H1 (cell line): ENCODE measurements around the gene NHLRC2. TPM values are rescaled to one million over a fixed set of nuclear protein-coding genes. Genes with fewer than 3 reads are reported as not detected.

ENCODE experiments used
- CTCF ChIA-PET: fragments of 300-600 bp; sonication (Branson Sonifier 250); formaldehyde crosslinking; loops from one replicate; lab custom pipeline; 2021; ENCODE audit not compliant: partially characterized antibody; lab: Charles Lee
- POLR2A ChIA-PET: fragments of 300-600 bp; sonication (Branson Sonifier 250); formaldehyde crosslinking; loops from one replicate; lab custom pipeline; 2021; ENCODE audit warnings: inconsistent platforms; ENCODE audit not compliant: partially characterized antibody; lab: Charles Lee
- DNase-seq, 2 experiments: peaks; one replicate each; pipeline versions ENCODE4 v3.0.0 to v3.0.0-alpha.2; 2010 to 2022; ENCODE audit warnings: low spot score in 2 of 2, low read depth in 1 of 2, mixed read lengths in 1 of 2
- FAIRE-seq: peaks from 2 replicates; lab custom pipeline; 2011; peaks lifted over from hg19 to GRCh38; lab: Jason Lieb, UNC
- H2AFZ ChIP-seq: 2 replicates; pipeline ENCODE4 v1.8.1; 2012; ENCODE audit warnings: low read length, inconsistent platforms
- H2AK5ac ChIP-seq: 2 replicates; pipeline ENCODE4 v1.6.1; 2013; ENCODE audit warnings: low read depth, low read length
- H2BK120ac ChIP-seq: replicated peaks from 2 replicates; pipeline ENCODE3; 2013; ENCODE audit warnings: low read depth, low read length, inconsistent platforms
- H2BK12ac ChIP-seq: 2 replicates; pipeline ENCODE4 v1.6.1; 2013; ENCODE audit warnings: low read depth, low read length
- H2BK15ac ChIP-seq: 2 replicates; pipeline ENCODE4 v1.6.1; 2013; ENCODE audit warnings: low read length
- H2BK20ac ChIP-seq: 2 replicates; pipeline ENCODE4 v1.6.1; 2013; ENCODE audit warnings: low read length
- H2BK5ac ChIP-seq: 2 replicates; pipeline ENCODE4 v1.6.1; 2013; ENCODE audit warnings: low read depth, low read length
- H3K14ac ChIP-seq: 2 replicates; pipeline ENCODE4 v1.6.1; 2013; ENCODE audit warnings: inconsistent platforms; ENCODE audit not compliant: insufficient read length
- H3K18ac ChIP-seq: 2 replicates; pipeline ENCODE4 v1.6.1; 2013; ENCODE audit warnings: low read length; ENCODE audit errors: extremely low read depth
- H3K23ac ChIP-seq: 2 replicates; pipeline ENCODE4 v1.6.1; 2013; ENCODE audit warnings: inconsistent platforms; ENCODE audit not compliant: insufficient read length
- H3K23me2 ChIP-seq: 2 replicates; pipeline ENCODE4 v1.6.1; 2013; ENCODE audit warnings: low read depth, low read length
- H3K27ac ChIP-seq: 2 replicates; pipeline ENCODE4 v1.6.1; 2011; ENCODE audit warnings: low read depth, low read length, inconsistent platforms
- H3K27me3 ChIP-seq, 4 experiments: replicated peaks in 1 of 4; 1 replicate in 1 of 4; 2 replicates in 3 of 4; pipeline versions ENCODE4 v1.6.1 to v1.8.1; 2011 to 2013; ENCODE audit warnings: low read length in 3 of 4, mild to moderate bottlenecking in 3 of 4, inconsistent platforms in 2 of 4, mixed read lengths in 2 of 4, moderate library complexity in 1 of 4; ENCODE audit not compliant: control insufficient read depth in 3 of 4, insufficient read depth in 3 of 4; ENCODE audit errors: extremely low read depth in 1 of 4
- H3K36me3 ChIP-seq, 4 experiments: 2 replicates each; pipeline versions ENCODE4 v1.6.1 to v1.8.1; 2011 to 2013; ENCODE audit warnings: mild to moderate bottlenecking in 4 of 4, low read length in 3 of 4, moderate library complexity in 2 of 4, control low read depth in 1 of 4, inconsistent platforms in 1 of 4; ENCODE audit not compliant: insufficient read depth in 4 of 4, control insufficient read depth in 2 of 4
- H3K4ac ChIP-seq: replicated peaks from 2 replicates; pipeline ENCODE3; 2013; ENCODE audit warnings: low read length, low read depth, mixed read lengths, inconsistent platforms; ENCODE audit not compliant: insufficient read length
- H3K4me1 ChIP-seq, 4 experiments: replicated peaks in 1 of 4; 1 replicate in 1 of 4; 2 replicates in 3 of 4; pipeline versions ENCODE4 v1.6.1 to v1.8.1; 2011 to 2013; ENCODE audit warnings: low read length in 3 of 4, inconsistent platforms in 2 of 4, mixed read lengths in 1 of 4; ENCODE audit not compliant: insufficient read depth in 4 of 4, control insufficient read depth in 3 of 4
- H3K4me2 ChIP-seq, 2 experiments: 2 replicates each; pipeline versions ENCODE4 v1.6.1 to v1.8.1; 2011 to 2013; ENCODE audit warnings: low read depth in 2 of 2, low read length in 2 of 2, control low read depth in 1 of 2, inconsistent platforms in 1 of 2, mild to moderate bottlenecking in 1 of 2; ENCODE audit not compliant: insufficient read depth in 1 of 2
- H3K4me3 ChIP-seq, 4 experiments: fragments of 200-600, 300-600 bp in 1 of 4; sonication (generic), shearing (Covaris generic), sonication (Bioruptor Twin) in 1 of 4; 2 replicates each; pipeline versions ENCODE4 v1.5.1 to v1.8.1; 2011 to 2016; ENCODE audit warnings: low read length in 4 of 4, low read depth in 3 of 4, control low read depth in 2 of 4, inconsistent platforms in 2 of 4, mild to moderate bottlenecking in 2 of 4, mixed read lengths in 1 of 4, moderate library complexity in 1 of 4; ENCODE audit not compliant: insufficient read depth in 2 of 4; ENCODE audit errors: extremely low read depth in 1 of 4
- H3K56ac ChIP-seq: replicated peaks from 2 replicates; pipeline ENCODE3; 2013; ENCODE audit warnings: low read depth, mild to moderate bottlenecking, mixed read lengths, low read length, inconsistent platforms; ENCODE audit not compliant: insufficient read length
- H3K79me1 ChIP-seq: 2 replicates; pipeline ENCODE4 v1.6.1; 2013; ENCODE audit warnings: low read depth, low read length, control low read depth
- H3K79me2 ChIP-seq, 2 experiments: 2 replicates each; pipeline versions ENCODE4 v1.6.1 to v1.8.1; 2012 to 2013; ENCODE audit warnings: low read length in 2 of 2, mild to moderate bottlenecking in 2 of 2, inconsistent platforms in 1 of 2; ENCODE audit not compliant: insufficient read depth in 2 of 2, control insufficient read depth in 1 of 2
- H3K9ac ChIP-seq, 4 experiments: replicated peaks in 1 of 4; 1 replicate in 1 of 4; 2 replicates in 3 of 4; pipeline versions ENCODE4 v1.6.1 to v1.8.1; 2011 to 2013; ENCODE audit warnings: low read depth in 3 of 4, low read length in 3 of 4, control low read depth in 2 of 4, mild to moderate bottlenecking in 2 of 4, moderate library complexity in 2 of 4, inconsistent platforms in 1 of 4; ENCODE audit errors: extremely low read depth in 1 of 4
- H3K9me3 ChIP-seq, 2 experiments: 2 replicates each; pipeline versions ENCODE4 v1.6.1 to v1.8.1; 2012 to 2013; ENCODE audit warnings: mild to moderate bottlenecking in 2 of 2, moderate library complexity in 2 of 2, control low read depth in 1 of 2, inconsistent platforms in 1 of 2, low read depth in 1 of 2, low read length in 1 of 2, mixed read lengths in 1 of 2; ENCODE audit not compliant: insufficient read depth in 2 of 2
- H4K20me1 ChIP-seq, 2 experiments: replicated peaks in 1 of 2; 2 replicates each; pipeline versions ENCODE3 to v1.8.1; 2011 to 2013; ENCODE audit warnings: inconsistent platforms in 2 of 2, low read length in 2 of 2, mild to moderate bottlenecking in 1 of 2; ENCODE audit not compliant: insufficient read depth in 2 of 2, control insufficient read depth in 1 of 2
- H4K5ac ChIP-seq: 2 replicates; pipeline ENCODE4 v1.6.1; 2013; ENCODE audit warnings: low read length, low read depth, mixed read lengths, inconsistent platforms; ENCODE audit not compliant: insufficient read length
- H4K8ac ChIP-seq: 2 replicates; pipeline ENCODE4 v1.8.0; 2013; ENCODE audit warnings: mild to moderate bottlenecking, moderate library complexity, low read length, inconsistent platforms; ENCODE audit not compliant: insufficient read depth; ENCODE audit errors: extremely low read depth
- H4K91ac ChIP-seq: replicated peaks from 2 replicates; pipeline ENCODE3; 2013; ENCODE audit warnings: low read length, mixed read lengths, inconsistent platforms; ENCODE audit not compliant: insufficient read length
- CBX8 ChIP-seq: fragments of 300-800, 300-1000 bp; sonication (generic); IDR thresholded peaks from 2 replicates; pipeline ENCODE4 v1.7.1; 2016; ENCODE audit warnings: low read depth, low read length, borderline replicate concordance
- FOSL1 ChIP-seq: IDR thresholded peaks from 2 replicates; pipeline ENCODE4 v1.6.1; 2011; ENCODE audit warnings: mild to moderate bottlenecking, low read depth, low read length, moderate library complexity; ENCODE audit not compliant: insufficient read depth
- MAX ChIP-seq: IDR thresholded peaks from 2 replicates; pipeline ENCODE4 v1.6.1; 2012; ENCODE audit warnings: inconsistent platforms
- RXRA ChIP-seq: IDR thresholded peaks from 2 replicates; pipeline ENCODE4 v1.6.1; 2011; ENCODE audit warnings: low read depth, mild to moderate bottlenecking, low read length, moderate library complexity; ENCODE audit not compliant: insufficient read depth
- SIX5 ChIP-seq: IDR thresholded peaks from 2 replicates; pipeline ENCODE4 v1.6.1; 2011; ENCODE audit warnings: mild to moderate bottlenecking, low read depth, low read length
- WGBS, 2 experiments: shearing (Covaris generic) in 1 of 2; methylation state at CpG; one replicate each; pipeline versions ENCODE4 v1.1.6 to v1.1.7; 2013 to 2015; ENCODE audit warnings: low lambda C conversion rate in 2 of 2, mixed read lengths in 2 of 2, inconsistent platforms in 1 of 2, low coverage in 1 of 2, missing lambda C conversion rate in 1 of 2; ENCODE audit not compliant: insufficient replicate concordance in 2 of 2, insufficient coverage in 1 of 2, insufficient read length in 1 of 2; ENCODE audit errors: extremely low coverage in 1 of 2, missing lambda C conversion rate in 1 of 2; 5-methylcytosine and 5-hydroxymethylcytosine counted together
- polyA plus RNA-seq, 7 experiments: library from polyadenylated mRNA; depleted of rRNA in 3 of 7; stranded (reverse) in 5 of 7; unstranded in 2 of 7; fragments of >200 nt in 5 of 7; fragments of 200-250 nt in 2 of 7; gene quantifications; 1 replicate in 5 of 7; 2 replicates in 1 of 7; 4 replicates in 1 of 7; pipeline versions ENCODE4 v1.2.1 to v1.2.3, GENCODE V29; 2011 to 2013; ENCODE audit warnings: missing spikeins in 2 of 7, mixed read lengths in 2 of 7
- total RNA-seq: library from RNA; stranded (reverse); fragmentation: NEBNext Ultra II Directional; extraction: Animal tissue kit (Norgen Biotek cat#: 25700); gene quantifications from 2 replicates; pipeline ENCODE4 v1.2.1, GENCODE V29; 2021

NHLRC2 gene
- total and polyA plus RNA-seq, 2 of the 8 experiments (the other 6 are each of a cell fraction or from before 2014, with no cell fraction given), result 4.9 to 25.6 TPM

- H2BK12ac ChIP-seq, result no peak overlapping the region
- CTCF ChIA-PET, result interaction anchor here (1.5 kb wide), 1 partner anchor 140 kb away, joined by 3 read pairs; no protein-coding TSS in a partner anchor
- H4K91ac ChIP-seq, result no peak overlapping the region
- no peak overlapping the region for H2BK5ac ChIP-seq
- H4K20me1 ChIP-seq, result no peaks in the 10 kb centered on the region
- no peak for FAIRE-seq
- H4K5ac ChIP-seq, result no peak overlapping the region
- H3K4me3 ChIP-seq, result no peak overlapping the region
- no peak overlapping the region for H2BK15ac ChIP-seq
- no peak overlapping the region for H3K56ac ChIP-seq
- no peaks in the 10 kb centered on the region; the same call in 1 of the 2 replicates for H3K23me2 ChIP-seq
- no peak overlapping the region for H2AFZ ChIP-seq
- no peaks in the 10 kb centered on the region for H3K9me3 ChIP-seq
- H3K4ac ChIP-seq, result no peak overlapping the region
- no peaks in the 10 kb centered on the region for H3K27me3 ChIP-seq
- POLR2A ChIA-PET, result no interaction called here
- no peak overlapping the region for H2BK120ac ChIP-seq
- H3K27ac ChIP-seq, result no peak overlapping the region
- no peak overlapping the region for H3K23ac ChIP-seq
- TF ChIP-seq RXRA, result no peak
- TF ChIP-seq MAX, result no peak
- TF ChIP-seq FOSL1, result no peak
- TF ChIP-seq CBX8, result no peak
- TF ChIP-seq SIX5, result no peak
- no peak overlapping the region for H3K9ac ChIP-seq
- H3K14ac ChIP-seq, result no peak overlapping the region
- 84% methylated on average over 7 of the region's 7 CpGs; no CpG with 5 or more reads in 1 of the 2 experiments for WGBS, 2 experiments
- H2BK20ac ChIP-seq, result no peak overlapping the region
- DNase-seq, result no peak
- H3K79me2 ChIP-seq, result no peaks in the 10 kb centered on the region
- no peak overlapping the region for H4K8ac ChIP-seq
- H3K4me2 ChIP-seq, result no peak overlapping the region
- H2AK5ac ChIP-seq, result no peak overlapping the region
- H3K18ac ChIP-seq, result no peak overlapping the region
- H3K4me1 ChIP-seq, result no peaks in the 10 kb centered on the region
- no peaks in the 10 kb centered on the region for H3K79me1 ChIP-seq
- H3K36me3 ChIP-seq, result no peaks in the 10 kb centered on the region
These were observed 83.3 kb downstream of the NHLRC2 start for GRCh38 chr10:113937756-113938155.
